HL-60 (cell line): ENCODE results near the gene ARMC6.

ENCODE experiments used
- DNase-seq, 2 experiments: peaks; one replicate each; pipeline ENCODE4 v3.0.0-alpha.2; 2010 to 2020; ENCODE audit warnings: low read depth in 1 of 2, low spot score in 1 of 2
- H3K27ac ChIP-seq: fragments of 250-450 bp; sonication (Bioruptor Pico); replicated peaks from 2 replicates; pipeline ENCODE4 v1.5.1; 2020; ENCODE audit warnings: mild to moderate bottlenecking, moderate library complexity
- H3K27me3 ChIP-seq: fragments of 250-450 bp; sonication (Bioruptor Pico); 2 replicates; pipeline ENCODE4 v1.5.1; 2021; ENCODE audit warnings: mild to moderate bottlenecking, moderate library complexity; ENCODE audit not compliant: insufficient read depth, poor library complexity, severe bottlenecking
- H3K4me3 ChIP-seq: replicated peaks from 2 replicates; pipeline ENCODE4 v1.5.1; 2011; ENCODE audit warnings: mild to moderate bottlenecking, control low read depth, low read length; ENCODE audit not compliant: insufficient read depth
- CTCF ChIP-seq: IDR thresholded peaks from one replicate; pipeline ENCODE4 v1.5.1; 2011; ENCODE audit warnings: low read length, control low read depth, inconsistent platforms; ENCODE audit not compliant: insufficient read depth
- GABPA ChIP-seq: IDR thresholded peaks from 2 replicates; pipeline ENCODE4 v1.6.1; 2012; ENCODE audit warnings: low read depth
- POLR2AphosphoS5 ChIP-seq: IDR thresholded peaks from 2 replicates; pipeline ENCODE4 v1.6.1; 2012; ENCODE audit warnings: low read depth
- REST ChIP-seq: IDR thresholded peaks from 2 replicates; pipeline ENCODE4 v1.6.1; 2012; ENCODE audit warnings: low read depth; ENCODE audit not compliant: insufficient replicate concordance
- SPI1 ChIP-seq: IDR thresholded peaks from 2 replicates; pipeline ENCODE4 v1.6.1; 2012; ENCODE audit warnings: low read depth, mild to moderate bottlenecking, borderline replicate concordance

Gene ARMC6

GRCh38 chr19:18987456-18987855, 45.9 kb upstream of the ARMC6 start:
- no peak overlapping the region for H3K4me3 ChIP-seq
- TF ChIP-seq CTCF (no peak), GABPA (no peak), POLR2AphosphoS5 (no peak), SPI1 (no peak), REST (no peak)
- H3K27ac ChIP-seq, result no peak overlapping the region
- no peaks in the 10 kb centered on the region for H3K27me3 ChIP-seq
- DNase-seq, result no peak

DNA sequence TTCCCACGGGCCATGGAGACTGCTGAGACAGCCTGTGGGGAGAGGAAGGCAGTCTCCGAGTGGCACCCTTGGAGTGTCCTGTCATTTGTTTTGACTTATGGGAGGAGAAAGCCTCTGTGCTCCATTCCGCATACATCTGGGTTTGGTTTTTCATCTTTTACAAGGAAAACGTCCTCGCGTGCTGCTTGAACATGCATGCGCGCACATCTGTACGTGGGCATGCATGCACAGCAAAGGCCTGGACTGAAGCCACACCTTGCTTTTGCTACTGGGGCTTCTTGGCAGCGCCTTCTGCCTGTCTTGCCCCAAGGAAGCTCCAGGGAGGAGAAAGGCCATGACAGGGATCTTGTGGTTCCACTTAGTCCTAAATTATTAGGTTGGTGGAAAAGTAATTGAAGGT, 44.1 kb upstream of the ARMC6 start:
- no peak for TF ChIP-seq REST
- no peak for TF ChIP-seq GABPA
- no peak for TF ChIP-seq SPI1
- no peak for TF ChIP-seq CTCF
- no peak for TF ChIP-seq POLR2AphosphoS5
- H3K27ac ChIP-seq, result no peak overlapping the region
- no peak for DNase-seq

GRCh38 chr19:18990128-18990708, 43.2 kb upstream of the ARMC6 start:
- Histone ChIP-seq H3K4me3 (no peak overlapping the region), H3K27ac (no peak overlapping the region), H3K27me3 (no peaks in the 10 kb centered on the region)
- DNase-seq, result no peak
- TF ChIP-seq POLR2AphosphoS5 (no peak; the same call in 1 of the 2 replicates), GABPA (no peak), REST (no peak), SPI1 (no peak), CTCF (no peak)

More for the DNA sequence above, 44.1 kb upstream of the ARMC6 start:
- Histone ChIP-seq H3K4me3 (no peak overlapping the region), H3K27me3 (no peaks in the 10 kb centered on the region)
